NB4 (cell line): ENCODE measurements around the gene ITSN1.

Source experiments
- DNase-seq: peaks from one replicate; pipeline ENCODE4 v3.0.0; 2010; ENCODE audit warnings: low read depth
- H3K4me3 ChIP-seq: one replicate; pipeline ENCODE4 v1.5.1; 2011; ENCODE audit warnings: mild to moderate bottlenecking, low read depth, low read length, moderate library complexity
- CTCF ChIP-seq: IDR thresholded peaks from one replicate; pipeline ENCODE4 v1.5.1; 2012; ENCODE audit warnings: low read depth, low read length
- MAX ChIP-seq: IDR thresholded peaks from 2 replicates; pipeline ENCODE4 v1.6.1; 2011; ENCODE audit warnings: low read depth, low read length
- MYC ChIP-seq: IDR thresholded peaks from 2 replicates; pipeline ENCODE4 v1.6.1; 2011; ENCODE audit warnings: low read depth, low read length
- POLR2A ChIP-seq: IDR thresholded peaks from 2 replicates; pipeline ENCODE4 v1.6.1; 2011; ENCODE audit warnings: mild to moderate bottlenecking; ENCODE audit not compliant: insufficient read length; ENCODE audit errors: extremely low read depth

The ITSN1 gene

GRCh38 chr21:33844890-33845205, 202.5 kb downstream of the ITSN1 start:
- no peak for DNase-seq
- TF ChIP-seq POLR2A: no peak
- no peak for TF ChIP-seq CTCF
- TF ChIP-seq MYC: no peak
- no peak for TF ChIP-seq MAX
- no peak overlapping the region for H3K4me3 ChIP-seq

- TF ChIP-seq CTCF: no peak
- no peak for TF ChIP-seq MYC
- H3K4me3 ChIP-seq: no peak overlapping the region
- no peak for DNase-seq
Observed at GRCh38 chr21:33846141-33846540, 203.8 kb downstream of the ITSN1 start.

- no peak overlapping the region for H3K4me3 ChIP-seq
- DNase-seq: no peak
- TF ChIP-seq CTCF: no peak
- TF ChIP-seq POLR2A: no peak
- TF ChIP-seq MAX: no peak
- no peak for TF ChIP-seq MYC
Observed at GRCh38 chr21:33847588-33848248, 205.4 kb downstream of the ITSN1 start.

GRCh38 chr21:33848249-33848953, 206.1 kb downstream of the ITSN1 start:
- TF ChIP-seq MAX (no peak), MYC (no peak), POLR2A (no peak), CTCF (no peak)
- DNase-seq: no peak
- H3K4me3 ChIP-seq: no peak overlapping the region

- TF ChIP-seq POLR2A: no peak
- TF ChIP-seq CTCF: no peak
- TF ChIP-seq MAX: no peak
- TF ChIP-seq MYC: no peak
- no peak overlapping the region for H3K4me3 ChIP-seq
- DNase-seq: no peak
Observed at GRCh38 chr21:33849834-33850233, 207.5 kb downstream of the ITSN1 start.

- TF ChIP-seq POLR2A (no peak), MYC (no peak), MAX (no peak), CTCF (no peak)
Observed at GRCh38 chr21:33850401-33850800, 208.1 kb downstream of the ITSN1 start.

More at GRCh38 chr21:33850401-33850800, 208.1 kb downstream of the ITSN1 start:
- no peak for DNase-seq
- H3K4me3 ChIP-seq: no peak overlapping the region
